HG03064 (cell line): ENCODE measurements around the gene TCTN2.

ENCODE experiments used
- ATAC-seq: cut with Tn5 transposase; IDR thresholded peaks from one replicate; pipeline ENCODE4 v1.9.1; 2021; ENCODE audit warnings: low read depth; ENCODE audit not compliant: unreplicated experiment

The TCTN2 gene

DNA sequence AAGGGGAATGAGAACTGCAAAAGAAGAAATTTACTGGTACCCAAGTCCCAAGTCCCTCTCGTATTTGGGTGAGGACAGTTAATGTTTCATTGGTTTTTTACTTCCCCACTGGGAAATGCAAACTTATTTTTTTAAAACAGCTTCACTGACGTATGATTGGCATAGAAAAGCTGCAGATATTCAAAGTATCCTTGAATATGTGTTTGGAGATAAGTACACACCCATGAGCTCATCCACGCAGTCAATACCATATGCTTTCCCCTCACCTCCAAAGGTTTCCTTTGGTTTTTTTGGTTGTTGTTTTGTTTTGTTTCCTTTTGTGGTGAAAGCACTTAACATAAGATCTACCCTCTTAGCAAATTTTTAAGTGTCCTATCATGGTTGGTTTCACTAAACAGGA lies 13.1 kb downstream of the TCTN2 start:
- ATAC-seq = no peak

DNA sequence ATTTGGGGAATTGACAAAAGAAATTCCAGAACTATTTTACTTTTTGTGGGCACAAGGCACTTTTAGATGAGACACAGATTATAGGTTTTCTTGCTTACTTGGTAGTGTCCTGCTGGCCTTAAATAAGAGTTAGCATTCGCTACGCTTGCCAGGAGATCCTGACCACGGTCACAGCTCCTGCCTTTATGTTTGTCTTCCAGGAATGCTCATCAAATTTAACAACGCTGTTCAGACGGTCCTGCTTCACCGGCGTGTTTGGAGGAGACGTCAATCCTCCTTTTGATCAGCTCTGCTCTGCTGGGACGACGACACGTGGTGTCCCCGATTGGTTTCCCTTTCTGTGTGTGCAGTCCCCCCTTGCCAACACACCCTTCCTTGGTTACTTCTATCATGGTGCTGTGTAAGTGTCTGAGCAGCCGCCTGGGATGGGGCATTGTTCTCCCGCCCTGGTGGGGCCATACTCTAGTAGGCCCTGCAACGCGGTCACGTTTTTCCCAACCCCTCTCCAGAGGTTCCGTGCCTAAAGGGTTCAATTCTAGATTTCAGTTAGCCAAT lies 15.8 kb downstream of the TCTN2 start:
- no peak for ATAC-seq

DNA sequence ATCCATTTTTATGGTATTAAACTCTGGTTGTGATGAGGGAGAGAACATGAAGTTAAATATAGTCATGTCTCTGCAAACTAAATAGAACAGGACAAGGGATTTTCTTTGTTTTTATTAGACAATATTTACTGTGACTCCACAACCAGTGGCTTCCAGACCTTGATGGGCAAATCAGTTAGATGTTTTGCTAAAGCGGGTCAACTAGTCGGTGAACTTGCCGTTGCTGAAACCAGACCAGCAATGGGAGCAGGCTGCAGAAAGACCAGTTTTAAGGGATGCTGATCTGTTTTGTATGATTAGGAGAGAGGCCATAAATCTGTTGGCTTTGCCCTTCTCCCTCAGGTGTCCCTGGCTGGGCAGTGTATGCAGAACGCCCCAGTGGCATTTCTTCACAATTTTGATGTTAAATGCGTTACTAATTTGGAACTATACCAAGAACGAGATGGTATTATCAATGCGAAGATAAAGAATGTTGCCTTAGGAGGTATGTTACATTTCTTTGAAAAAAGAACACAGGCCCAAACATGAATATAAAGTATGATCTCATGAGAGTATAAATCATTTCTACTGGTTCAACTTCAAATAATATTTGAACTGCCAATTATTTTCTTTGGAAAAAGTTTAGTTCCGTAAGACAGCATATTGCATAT lies 19.4 kb downstream of the TCTN2 start:
- no peak for ATAC-seq

DNA sequence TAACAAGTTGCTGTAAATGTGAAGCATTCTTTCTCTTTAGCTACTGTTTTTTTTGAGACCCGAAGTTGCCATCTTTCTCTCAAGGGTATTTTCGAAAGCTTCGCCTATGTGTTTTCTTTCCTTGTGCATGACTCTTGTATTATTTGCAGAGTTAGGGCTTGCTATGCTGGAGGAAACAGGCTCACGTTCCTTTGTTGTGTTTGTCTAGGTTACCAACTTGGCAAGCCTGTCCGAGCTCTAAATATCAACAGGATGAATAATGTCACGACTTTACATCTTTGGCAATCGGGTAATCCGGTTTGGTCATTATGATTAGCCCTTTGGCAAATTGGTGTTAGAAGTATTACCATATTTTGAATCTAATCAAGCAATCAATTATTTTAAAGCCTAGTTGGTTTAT lies 25.3 kb downstream of the TCTN2 start:
- ATAC-seq = no peak

DNA sequence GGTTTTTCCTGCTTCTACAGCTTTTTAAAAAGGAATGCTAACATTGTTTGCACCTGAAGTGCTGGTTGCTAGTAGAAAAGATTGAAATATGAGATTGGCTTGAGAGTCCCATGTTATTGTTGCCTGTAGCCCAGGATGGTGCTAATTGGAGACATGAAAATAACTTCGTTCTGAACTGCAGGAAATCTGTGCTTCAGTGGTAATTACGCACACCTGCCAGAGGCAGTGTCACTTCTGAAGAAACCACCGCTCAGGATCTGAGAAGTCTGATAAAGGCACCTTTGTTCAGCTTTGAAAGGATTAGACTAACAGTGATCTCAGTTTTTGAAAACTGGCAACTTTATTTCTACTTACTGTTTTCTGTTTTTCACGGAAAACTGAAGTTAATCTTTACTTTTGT lies 25.7 kb downstream of the TCTN2 start:
- no peak for ATAC-seq

DNA sequence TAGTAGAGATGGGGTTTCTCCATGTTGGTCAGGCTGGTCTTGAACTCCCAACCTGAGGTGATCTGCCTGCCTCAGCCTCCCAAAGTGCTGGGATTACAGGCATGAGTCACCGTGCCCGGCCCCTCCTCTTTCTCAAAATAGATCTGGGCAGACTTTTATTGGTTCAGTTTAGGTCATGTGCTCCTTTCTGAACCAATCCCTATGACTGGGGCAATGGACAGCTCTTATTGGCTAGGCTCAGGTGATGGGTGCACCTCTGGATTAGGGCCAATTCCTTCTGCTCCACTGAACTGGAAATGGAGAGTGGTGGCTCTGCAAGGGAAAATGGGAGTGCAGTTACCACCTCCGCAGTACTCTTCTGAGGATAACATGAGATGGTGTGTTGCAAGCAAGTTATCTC lies 35.0 kb downstream of the TCTN2 start:
- no peak for ATAC-seq

DNA sequence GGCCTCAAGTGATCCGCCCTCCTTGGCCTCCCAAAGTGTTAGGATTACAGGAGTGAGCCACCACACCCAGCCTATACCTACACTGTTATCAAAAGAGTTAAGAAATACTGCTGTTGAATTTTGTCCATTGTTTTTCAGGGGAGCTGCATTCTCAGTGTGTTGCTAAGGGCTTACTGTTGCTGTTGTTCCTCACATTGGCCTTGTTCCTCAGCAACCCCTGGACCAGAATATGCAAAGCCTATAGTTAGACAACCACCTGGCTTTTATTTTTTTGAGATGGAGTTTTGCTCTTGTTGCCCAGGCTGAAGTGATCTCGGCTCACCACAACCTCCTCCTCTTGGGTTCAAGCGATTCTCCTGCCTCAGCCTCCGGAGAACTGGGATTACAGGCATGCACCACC lies 36.6 kb downstream of the TCTN2 start:
- no peak for ATAC-seq

DNA sequence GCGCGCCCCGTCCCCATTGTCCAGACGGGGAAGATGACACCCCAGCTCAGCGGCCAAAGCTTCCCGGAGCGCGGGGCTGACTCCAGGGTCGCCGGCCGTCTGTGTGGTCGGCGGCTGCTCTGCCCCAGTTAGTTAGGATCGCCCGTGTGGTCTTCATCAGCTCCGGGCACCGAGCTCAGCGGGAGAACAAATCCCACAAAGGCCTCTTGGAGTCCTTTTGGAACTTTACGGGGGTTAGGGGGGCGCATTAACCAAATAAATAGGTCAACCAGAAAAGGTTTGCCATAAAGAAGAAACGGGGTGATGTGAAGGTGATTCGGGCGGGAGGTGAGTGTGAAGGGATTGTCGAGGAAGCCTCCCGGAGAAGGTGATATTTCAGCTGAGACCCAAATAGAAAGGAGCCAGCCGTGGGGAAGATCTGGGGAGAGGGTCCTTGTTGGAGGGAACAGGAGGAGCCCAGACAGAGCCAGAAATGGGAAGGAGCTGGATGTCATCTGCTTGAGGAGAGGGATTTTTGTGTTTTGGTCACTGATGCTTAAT lies 41.9 kb downstream of the TCTN2 start:
- no peak for ATAC-seq

DNA sequence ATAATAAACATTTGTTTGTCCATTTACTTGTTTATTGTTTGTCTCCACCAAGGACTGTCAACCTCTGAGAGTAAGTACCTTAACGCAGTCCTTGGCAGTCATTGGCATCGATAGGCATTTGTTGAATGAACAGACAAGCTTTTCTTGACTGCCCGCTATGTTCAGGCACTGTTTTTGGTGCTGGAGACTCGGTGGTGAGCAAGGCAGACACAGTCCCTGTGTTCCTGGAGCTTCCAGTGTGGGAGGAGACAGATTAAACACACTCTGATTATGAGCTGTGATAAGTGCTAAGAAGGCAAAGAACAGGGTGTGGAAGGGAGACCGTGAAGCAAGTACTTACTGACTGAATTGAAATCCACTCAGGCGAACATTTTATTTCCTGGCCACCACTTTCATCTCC lies 42.5 kb downstream of the TCTN2 start:
- ATAC-seq = no peak

DNA sequence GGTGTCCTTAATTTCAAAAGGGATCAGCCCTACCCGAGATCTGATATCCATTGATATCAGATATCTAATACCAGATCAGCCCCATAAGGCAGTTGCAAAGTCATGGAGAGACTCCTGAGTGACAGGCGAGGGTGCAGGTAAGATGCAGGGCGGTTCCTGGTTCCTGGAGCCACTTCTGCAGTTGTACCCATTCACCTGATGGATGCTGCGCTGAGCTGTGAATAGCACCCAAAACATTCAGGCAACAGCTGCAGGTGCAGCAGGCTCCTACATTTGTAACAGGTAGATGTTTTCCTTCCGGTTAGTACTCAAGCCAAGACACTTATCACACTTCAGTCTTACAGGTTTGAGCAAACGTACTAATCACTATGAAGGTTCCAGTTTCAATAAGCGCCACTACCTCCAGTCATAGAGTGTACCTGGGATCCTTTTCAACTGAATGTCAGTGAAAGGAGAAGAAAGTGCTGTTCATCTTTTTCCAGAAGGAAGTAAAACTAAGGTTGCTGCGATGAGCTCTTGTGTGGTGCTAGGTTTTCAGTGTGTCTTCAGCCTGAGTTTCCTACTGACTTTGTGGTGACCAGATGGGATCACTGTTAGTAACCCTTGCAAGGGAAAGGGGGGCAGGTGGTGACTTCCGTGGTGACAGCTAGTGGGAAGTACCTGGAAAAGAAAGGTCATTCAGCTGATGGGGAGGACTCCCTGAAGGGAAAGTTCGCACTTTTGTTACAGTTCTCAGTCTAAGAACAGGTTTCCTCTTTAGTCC lies 43.1 kb downstream of the TCTN2 start:
- ATAC-seq = no peak

DNA sequence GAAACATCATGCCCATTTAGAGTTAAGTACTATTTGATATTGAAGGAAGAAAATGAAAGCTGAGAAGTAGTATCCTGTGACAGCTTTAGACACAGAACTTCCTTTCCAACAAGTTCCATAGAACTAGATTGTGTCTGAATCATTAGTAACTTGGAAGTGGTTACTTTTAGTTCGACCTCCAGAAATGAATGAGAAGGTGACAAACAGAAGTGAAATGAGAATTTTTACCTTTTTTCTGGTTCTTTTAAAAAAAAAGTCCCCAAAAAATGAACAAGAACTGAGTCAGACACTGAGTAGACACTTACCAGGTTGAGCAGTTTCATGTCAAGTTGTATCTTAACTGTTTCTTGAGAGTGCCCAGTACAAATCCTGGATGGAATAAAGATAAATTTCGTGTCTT lies 44.3 kb downstream of the TCTN2 start:
- ATAC-seq = no peak

DNA sequence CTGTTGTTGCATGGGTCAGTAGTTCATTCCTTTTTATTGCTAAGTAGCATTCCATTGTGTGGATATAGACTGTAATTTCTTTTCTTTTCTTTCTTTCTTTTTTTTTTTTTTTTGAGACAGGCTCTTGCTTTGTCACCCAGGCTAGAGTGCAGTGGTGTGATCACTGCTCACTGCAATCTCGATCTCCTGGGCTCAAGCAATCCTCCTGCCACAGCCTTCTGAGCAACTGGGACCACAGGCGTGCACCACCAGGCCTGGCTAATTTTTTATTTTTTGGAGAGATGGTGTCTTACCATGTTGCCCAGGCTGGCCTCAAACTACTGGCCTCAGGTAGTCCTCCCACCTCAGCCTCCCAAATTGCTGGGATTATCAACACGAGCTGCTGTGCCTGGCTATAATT lies 46.4 kb downstream of the TCTN2 start:
- no peak for ATAC-seq

DNA sequence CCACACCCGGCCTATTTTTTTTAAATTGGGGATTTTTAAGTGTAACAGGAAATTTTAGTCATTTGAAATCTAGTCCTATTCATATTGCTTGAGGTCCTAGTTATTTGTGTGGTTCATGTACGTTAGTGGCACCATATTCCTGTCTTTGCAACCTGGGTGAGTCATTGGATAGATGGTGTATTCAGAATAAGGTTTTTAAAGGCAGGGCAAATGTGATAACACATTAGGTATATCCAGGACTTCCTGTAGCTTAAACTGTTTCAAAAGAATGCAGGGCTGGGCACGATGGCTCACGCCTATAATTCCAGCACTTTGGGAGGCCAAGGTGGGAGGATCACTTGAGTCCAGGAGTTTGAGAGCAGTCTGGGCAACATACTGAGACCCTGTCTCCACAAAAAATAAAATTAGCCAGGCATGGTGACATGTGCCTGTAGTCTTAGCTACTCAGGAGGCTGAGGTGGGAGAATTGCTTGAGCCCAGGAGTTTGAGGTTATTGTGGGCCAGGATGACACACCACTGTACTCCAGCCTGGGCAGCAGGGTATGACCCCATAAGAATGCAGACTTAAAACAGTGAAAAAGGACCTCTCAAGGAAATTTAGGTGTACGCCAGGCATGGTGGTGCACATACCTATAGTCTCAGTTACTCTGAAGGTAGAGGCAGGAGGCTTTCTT lies 49.4 kb downstream of the TCTN2 start:
- ATAC-seq = no peak

DNA sequence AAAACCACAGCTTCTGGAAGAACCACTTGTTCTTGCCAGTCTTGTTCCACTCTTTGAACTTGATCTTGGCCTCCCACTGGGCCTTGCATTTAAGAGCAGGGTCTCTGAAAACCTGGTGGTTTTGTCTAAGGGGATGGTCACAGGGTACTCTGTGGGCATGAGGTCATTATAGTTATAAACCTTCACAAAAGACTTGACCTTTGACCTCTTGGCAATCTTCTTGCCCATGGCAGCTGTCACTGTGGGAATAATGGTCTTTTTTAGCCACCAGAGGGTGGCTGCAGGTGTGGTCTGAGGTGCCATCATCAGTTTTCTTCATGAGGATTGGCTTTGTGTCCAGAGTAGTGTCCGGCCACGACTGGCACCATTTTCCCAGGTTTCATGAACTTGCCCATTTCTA lies 50.3 kb downstream of the TCTN2 start:
- ATAC-seq = no peak

DNA sequence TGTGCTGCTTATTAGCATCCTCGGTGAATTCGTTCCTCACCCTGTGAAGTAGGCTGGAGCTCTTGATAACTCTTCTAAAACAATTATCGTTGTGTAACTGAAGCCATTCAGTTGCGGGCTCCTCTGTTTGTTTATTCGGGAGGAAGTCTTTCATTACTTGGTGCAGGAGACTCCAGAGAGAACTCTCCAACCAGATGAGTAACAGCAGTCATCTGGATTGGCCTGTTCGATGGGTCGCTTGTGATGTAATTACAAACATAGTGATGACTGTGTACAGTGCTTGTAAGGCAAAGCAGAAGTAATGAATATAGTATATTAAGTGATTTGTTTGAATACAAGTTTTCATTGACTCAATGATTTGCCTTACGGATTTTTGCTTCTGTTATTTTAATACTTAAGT lies 52.1 kb downstream of the TCTN2 start:
- ATAC-seq = no peak

DNA sequence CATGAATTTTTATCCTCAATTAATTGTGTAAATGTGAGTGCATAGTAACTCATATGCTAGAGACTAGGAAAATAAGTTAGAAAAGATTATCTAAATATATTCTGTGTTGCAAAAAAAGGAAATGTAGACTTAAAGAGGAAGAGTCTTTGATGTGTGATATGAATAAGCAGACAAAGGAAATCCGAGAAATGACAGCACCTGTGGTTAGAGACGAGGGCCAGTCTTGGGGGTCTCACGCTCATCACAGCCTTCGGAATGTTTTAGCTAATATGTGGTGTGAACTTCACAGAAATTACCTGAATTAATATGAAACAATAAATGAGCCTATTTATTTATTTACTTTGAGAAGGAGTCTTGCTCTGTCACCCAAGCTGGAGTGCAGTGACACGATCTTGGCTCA lies 52.9 kb downstream of the TCTN2 start:
- ATAC-seq = no peak

DNA sequence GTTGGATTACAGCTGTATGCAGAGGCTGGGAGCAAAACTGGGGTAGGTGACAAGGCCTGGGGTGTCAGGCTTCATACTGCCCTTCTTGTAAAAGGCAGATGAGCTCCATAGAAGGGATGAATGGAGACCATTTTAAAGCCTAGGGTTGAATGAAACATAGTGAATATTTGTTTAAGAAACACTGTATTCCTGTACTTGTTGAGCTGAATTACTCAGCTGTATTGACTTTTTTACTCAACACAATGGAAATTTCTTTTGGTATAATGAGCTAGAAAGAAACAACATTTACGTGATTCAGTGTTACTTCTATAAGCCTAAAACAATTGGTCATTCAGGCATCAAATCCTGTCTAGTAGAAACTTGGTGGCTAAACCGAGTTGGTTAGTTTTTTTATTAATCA lies 55.3 kb downstream of the TCTN2 start:
- no peak for ATAC-seq

DNA sequence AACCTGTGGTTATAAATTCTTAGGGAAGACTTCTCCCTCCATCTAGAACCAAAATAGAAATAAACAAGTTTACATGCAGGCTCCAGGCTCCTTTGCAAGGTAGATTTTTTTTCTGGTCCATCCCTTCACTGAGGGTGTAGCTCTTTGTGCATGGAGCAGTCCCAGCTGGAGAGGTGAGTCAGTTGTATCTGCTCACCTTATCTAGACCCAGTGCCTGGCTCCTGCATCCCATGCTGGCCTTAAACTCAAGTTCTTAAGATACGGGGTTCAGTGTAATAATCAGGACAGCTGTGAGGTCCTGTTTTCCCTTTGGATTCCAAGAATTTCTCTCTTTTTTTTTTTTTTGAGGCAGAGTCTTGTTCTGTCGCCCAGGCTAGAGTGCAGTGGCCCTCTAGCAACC lies 56.0 kb downstream of the TCTN2 start:
- no peak for ATAC-seq

DNA sequence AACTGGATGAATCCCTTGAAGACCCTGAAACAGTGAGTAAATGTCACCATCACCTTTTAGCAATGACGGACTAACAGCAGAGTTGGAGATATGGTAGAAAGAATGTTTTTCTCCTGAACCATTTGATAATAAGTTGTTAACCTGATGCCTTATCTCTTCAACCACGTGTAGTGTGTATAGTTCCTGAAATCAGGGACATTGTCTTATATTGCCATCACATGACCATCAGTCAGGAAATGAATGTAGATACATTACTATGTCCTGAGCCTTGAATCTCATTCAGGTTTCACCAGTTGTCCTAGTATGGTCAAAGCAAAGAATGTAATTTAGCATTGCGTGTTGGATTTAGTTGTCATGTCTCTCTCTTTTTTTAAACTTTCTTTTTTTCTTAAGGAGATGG lies 57.0 kb downstream of the TCTN2 start:
- no peak for ATAC-seq

DNA sequence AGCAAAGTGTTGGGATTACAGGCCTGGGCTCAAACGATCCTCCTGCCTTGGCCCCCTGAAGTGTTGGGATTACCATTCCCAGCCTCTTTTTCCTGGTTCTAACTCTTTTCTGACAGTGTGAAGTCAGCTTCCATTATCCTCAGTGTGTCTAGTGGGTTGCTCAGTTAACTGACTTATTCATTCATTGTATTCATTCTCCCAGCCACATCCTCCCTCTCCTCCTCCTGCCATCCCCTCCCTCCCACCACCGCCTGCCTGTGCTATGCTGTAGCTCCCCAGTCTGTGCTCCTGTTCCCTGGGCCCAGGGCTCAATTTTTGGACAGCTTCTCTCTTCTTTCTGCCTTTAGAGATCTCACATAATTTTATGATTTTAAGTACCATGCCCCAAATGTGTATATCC lies 60.7 kb downstream of the TCTN2 start:
- ATAC-seq = no peak

DNA sequence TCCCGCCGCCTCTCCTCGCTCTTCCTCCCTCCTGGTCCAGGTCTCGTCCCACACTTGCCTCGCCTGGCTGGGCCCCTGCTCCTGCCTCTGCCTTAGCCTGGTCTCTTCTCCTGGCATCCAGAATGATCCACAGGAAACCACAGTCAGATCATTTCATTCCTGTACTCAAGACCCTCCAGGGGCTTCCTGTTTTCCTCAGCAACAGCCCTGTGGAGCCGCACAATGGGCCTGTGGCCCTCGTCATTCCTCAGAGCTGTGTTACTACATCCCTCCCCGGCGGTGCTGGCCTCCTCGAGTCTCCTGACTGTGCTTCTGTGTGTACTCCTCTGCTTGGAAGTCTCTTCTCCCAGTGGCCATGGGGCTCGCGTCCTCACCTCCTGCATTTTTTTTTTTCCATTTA lies 61.3 kb downstream of the TCTN2 start:
- no peak for ATAC-seq
